Tibial nerve (tissue), 4 donors: ENCODE data around the gene MYL9.

Experiments
- CTCF ChIP-seq, 5 experiments: fragments of 200-600 bp in 3 of 5; fragments of 450-650 bp in 2 of 5; sonication (generic) in 3 of 5; IDR thresholded peaks; one replicate each; pipeline ENCODE4 v1.5.1; 2016 to 2019; ENCODE audit warnings: antibody characterized with exemption in 5 of 5, mild to moderate bottlenecking in 3 of 5, moderate library complexity in 2 of 5
- EP300 ChIP-seq, 2 donors: sonication (generic); formaldehyde crosslinking; IDR thresholded peaks; one replicate each; pipeline ENCODE4 v1.6.1; 2017; ENCODE audit warnings: antibody characterized with exemption in 2 of 2, mild to moderate bottlenecking in 1 of 2

DNA sequence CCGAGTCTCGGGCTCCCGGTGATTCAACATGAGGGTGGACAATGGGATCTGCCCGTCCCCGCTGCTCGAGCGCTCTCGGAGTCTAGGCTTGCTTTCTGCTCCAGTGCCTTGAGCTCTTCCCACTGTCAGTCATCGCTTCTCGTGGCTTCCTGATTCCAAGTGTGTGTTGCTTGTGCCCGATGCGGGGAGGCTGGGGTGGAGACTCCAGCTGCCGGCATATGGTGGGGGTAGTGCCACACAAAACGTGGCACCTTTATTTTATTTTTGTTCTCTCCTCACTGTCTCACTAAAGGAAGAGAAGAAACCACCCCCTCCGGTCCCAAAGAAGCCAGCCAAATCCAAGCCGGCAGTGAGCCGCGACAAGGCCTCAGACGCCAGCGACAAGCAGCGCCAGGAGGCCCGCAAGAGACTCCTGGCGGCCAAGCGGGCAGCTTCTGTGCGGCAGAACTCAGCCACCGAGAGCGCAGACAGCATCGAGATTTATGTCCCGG lies 14.8 kb upstream of the MYL9 start:
- TF ChIP-seq CTCF (IDR thresholded peaks at IDR 0.05) = no peak
- TF ChIP-seq EP300 (IDR thresholded peaks at IDR 0.05) = no peak
